RWPE1 (cell line): ENCODE measurements around the gene LOXL4.

Experiments
- CTCF ChIA-PET: fragments of 350-600 bp; sonication (Branson Sonifier 250); formaldehyde crosslinking; extraction: SDS; loops from one replicate; lab custom pipeline; 2021; lab: Yijun Ruan, JAX
- POLR2A ChIA-PET: fragments of 400-600 bp; formaldehyde crosslinking; extraction: SDS; loops from one replicate; lab custom pipeline; 2020; ENCODE audit warnings: antibody characterized with exemption; ENCODE audit not compliant: low non-redundant PET; lab: Yijun Ruan, JAX
- DNase-seq: peaks from one replicate; pipeline ENCODE4 v3.0.0; 2012; ENCODE audit warnings: low spot score
- H3K27ac ChIP-seq: fragments of 450-650 bp; 2 replicates; pipeline ENCODE4 v1.5.1; 2017
- CTCF ChIP-seq: fragments of 450-650 bp; conservative IDR thresholded peaks from 2 replicates; pipeline ENCODE4 v1.5.1; 2017; ENCODE audit warnings: low read depth, mild to moderate bottlenecking

Gene LOXL4

GRCh38 chr10:98303569-98303968 is 35.6 kb upstream of the LOXL4 start:
- no peak for DNase-seq
- no peak for TF ChIP-seq CTCF
- ChIA-PET CTCF (interaction anchor here (0.6 kb wide), 1 partner anchor 17 kb away, joined by 3 read pairs; no protein-coding TSS in a partner anchor), POLR2A (interaction anchor here (0.7 kb wide), 1 partner anchor 22 kb away, joined by 5 read pairs; no protein-coding TSS in a partner anchor)
- H3K27ac ChIP-seq = no peak overlapping the region

- H3K27ac ChIP-seq = no peak overlapping the region
- no peak for TF ChIP-seq CTCF
- ChIA-PET POLR2A (no interaction called here), CTCF (no interaction called here)
- DNase-seq = no peak
Measured at GRCh38 chr10:98302741-98303365, 34.9 kb upstream of the LOXL4 start.

- CTCF ChIA-PET = interaction anchor here (1.0 kb wide), 1 partner anchor 273 kb away, joined by 3 read pairs; no protein-coding TSS in a partner anchor
- no peak overlapping the region for H3K27ac ChIP-seq
- no peak for DNase-seq
- no peak for TF ChIP-seq CTCF
- POLR2A ChIA-PET = no interaction called here
Measured at GRCh38 chr10:98301664-98302319, 33.8 kb upstream of the LOXL4 start.

GRCh38 chr10:98300526-98301229 is 32.7 kb upstream of the LOXL4 start:
- no peak for TF ChIP-seq CTCF
- no peak for DNase-seq
- ChIA-PET CTCF (interaction anchor here (0.6 kb wide), 1 partner anchor 12 kb away, joined by 3 read pairs; no protein-coding TSS in a partner anchor), POLR2A (no interaction called here)
- H3K27ac ChIP-seq = no peak overlapping the region

- TF ChIP-seq CTCF = no peak
Measured at GRCh38 chr10:98299341-98299740, 31.3 kb upstream of the LOXL4 start.

GRCh38 chr10:98296524-98296923 is 28.5 kb upstream of the LOXL4 start:
- no peak for TF ChIP-seq CTCF
- CTCF ChIA-PET = interaction anchor here (0.6 to 1.1 kb wide), 6 partner anchors 16 to 1632 kb away, joined by 3 to 7 read pairs (median 3); no protein-coding TSS in a partner anchor
- DNase-seq = peak; percentile 60
- POLR2A ChIA-PET = interaction anchor here (0.5 kb wide), 1 partner anchor 1363 kb away, joined by 3 read pairs; the partner anchor contains the start of gene ENTPD7
- H3K27ac ChIP-seq = peak overlapping the region; percentile 86

More at GRCh38 chr10:98299341-98299740, 31.3 kb upstream of the LOXL4 start:
- DNase-seq = no peak
- ChIA-PET CTCF (interaction anchor here (0.5 to 1.1 kb wide), 2 partner anchors 10 to 73 kb away, joined by 3 to 8 read pairs; no protein-coding TSS in a partner anchor), POLR2A (no interaction called here)
- no peak overlapping the region for H3K27ac ChIP-seq
